Smooth muscle cell of the umbilical artery (primary cell): ENCODE data around the gene CNN3. TPM values are rescaled to one million over a fixed set of nuclear protein-coding genes. Genes with fewer than 3 reads are reported as not detected.

Source experiments
- total RNA-seq: library from RNA; depleted of rRNA; stranded (reverse); fragments of >200 nt; gene quantifications from 2 replicates; pipeline ENCODE4 v1.2.3, GENCODE V29; 2014

The CNN3 gene
- total RNA-seq: 525 and 648 TPM in 2 replicates

DNA sequence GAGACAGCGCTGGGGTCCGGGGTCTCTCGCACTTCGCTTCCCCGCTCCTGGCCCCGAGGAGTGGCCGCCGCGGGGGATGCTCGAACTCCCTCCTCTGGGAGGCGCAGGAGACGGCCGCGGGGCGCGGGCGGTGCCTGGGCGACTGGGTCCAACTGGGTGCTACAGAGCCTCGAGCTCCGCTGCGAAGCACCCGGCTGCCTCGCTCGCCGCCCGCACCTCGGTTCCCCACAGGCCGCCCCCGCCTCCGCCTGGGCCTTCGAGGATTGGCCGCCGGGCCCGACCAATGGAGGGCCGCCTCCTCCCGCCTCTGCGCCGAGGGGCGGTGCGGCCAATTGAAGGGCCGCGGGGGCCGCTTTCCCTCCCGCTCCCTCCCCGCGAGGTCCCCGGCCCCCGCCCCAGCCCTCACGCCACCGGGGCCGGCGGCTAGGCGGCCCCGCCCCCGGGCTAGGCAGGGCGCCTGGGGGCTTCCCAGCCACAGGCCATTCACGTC is at the start of gene CNN3:
Gene CNN3 (minus strand): TSS at position 196 of the 490 bp plus-strand sequence. CDS start 216 bp downstream, outside the sequence.

Other genes with a start within 250 kb of the CNN3 start
- gene SLC44A3, start 106.8 kb downstream of the CNN3 start, total RNA-seq: 0.59 and 0.65 TPM in 2 replicates
- gene ALG14, start 145.8 kb upstream of the CNN3 start, total RNA-seq: 0.69 and 1.8 TPM in 2 replicates
- gene TLCD4, start 190.2 kb upstream of the CNN3 start, total RNA-seq: 0.28 and 0.30 TPM in 2 replicates